K562 (cell line): ENCODE data around the gene SLCO1A2.

Experiments
- HMGN3 ChIP-seq: IDR thresholded peaks from 2 replicates; pipeline ENCODE4 v1.6.1; 2011; ENCODE audit warnings: borderline replicate concordance, low read depth, mild to moderate bottlenecking, mixed read lengths, low read length; ENCODE audit not compliant: insufficient read length; ENCODE audit errors: extremely low read depth
- MXI1 ChIP-seq: IDR thresholded peaks from 2 replicates; pipeline ENCODE4 v1.6.1; 2011; ENCODE audit warnings: low read depth, mild to moderate bottlenecking, improper control_type of control experiment, low read length

DNA sequence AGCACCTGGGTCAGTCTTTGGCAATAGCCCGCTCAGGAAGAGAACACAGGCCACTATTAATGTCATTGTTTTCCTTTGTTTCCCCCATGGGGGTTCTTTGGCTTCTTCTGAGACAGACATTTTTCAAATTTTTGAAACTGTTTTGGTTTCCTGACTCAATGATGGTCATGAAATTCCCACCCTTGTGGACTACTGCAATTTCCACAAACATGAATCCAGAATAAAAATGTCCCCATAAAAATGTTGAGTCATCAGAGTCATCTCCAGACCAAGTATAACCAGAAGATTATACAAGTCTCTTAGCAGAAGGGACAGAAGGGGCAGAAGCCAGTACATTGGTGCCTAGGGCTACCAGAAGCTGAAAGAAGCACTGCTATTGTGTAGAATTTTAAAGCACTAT lies 29.1 kb downstream of the SLCO1A2 start:
- TF ChIP-seq MXI1 (no peak), HMGN3 (no peak)
